Measurements from ENCODE around the gene MSTO1. TPM values are rescaled to one million over a fixed set of nuclear protein-coding genes. Genes with fewer than 3 reads are reported as not detected.
"Not testable (repeated sequence)": the region's sequence is repeated elsewhere in the genome, so short reads cannot be mapped to it uniquely, and the experiment has no call there.

The MSTO1 gene
- total RNA-seq, 1 donor from 2014 or later = 18.9 TPM

DNA sequence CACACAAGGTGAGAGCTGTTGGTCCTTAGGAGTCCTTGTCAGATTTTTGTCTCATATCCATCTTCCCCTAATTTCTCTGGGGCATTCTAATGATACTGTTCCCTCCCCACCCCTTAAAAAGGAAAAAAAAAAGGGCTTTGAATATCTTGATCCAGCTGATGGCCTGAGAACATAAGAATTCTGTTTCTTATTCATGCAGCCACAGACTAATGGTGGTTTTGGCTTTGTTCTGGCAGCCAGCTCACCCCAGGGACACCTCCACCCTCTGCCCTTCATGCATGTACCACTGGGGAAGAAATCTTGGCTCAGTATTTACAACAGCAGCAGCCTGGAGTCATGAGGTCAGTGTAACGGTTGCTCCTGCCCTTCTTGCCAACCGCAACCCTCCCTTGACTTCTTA, 3.2 kb downstream of the MSTO1 start:
- peak; percentile 33 for DNase-seq (ENCODE audit: low read depth)

DNA sequence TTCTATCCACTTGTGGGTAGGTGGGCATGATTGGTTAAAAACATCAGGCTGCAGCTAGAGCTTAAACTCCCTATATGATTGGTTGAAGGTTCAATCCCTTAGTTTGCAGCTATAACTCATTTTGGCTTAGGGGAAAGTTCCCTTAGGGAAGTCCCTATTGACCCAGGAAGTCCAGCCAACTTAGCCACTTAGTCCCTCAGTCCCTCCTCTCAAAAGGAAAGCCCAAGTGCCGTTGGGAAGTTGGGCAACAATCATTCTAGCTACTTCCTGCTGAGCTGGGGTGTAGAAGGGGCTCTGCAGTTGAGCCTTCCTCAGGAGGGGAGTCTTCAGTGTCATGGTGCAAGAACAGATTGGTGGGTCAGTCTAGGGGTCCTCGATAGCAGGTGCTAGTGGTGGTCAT, 12.2 kb downstream of the MSTO1 start:
- DNase-seq (ENCODE audit: low read depth) = no peak

DNA sequence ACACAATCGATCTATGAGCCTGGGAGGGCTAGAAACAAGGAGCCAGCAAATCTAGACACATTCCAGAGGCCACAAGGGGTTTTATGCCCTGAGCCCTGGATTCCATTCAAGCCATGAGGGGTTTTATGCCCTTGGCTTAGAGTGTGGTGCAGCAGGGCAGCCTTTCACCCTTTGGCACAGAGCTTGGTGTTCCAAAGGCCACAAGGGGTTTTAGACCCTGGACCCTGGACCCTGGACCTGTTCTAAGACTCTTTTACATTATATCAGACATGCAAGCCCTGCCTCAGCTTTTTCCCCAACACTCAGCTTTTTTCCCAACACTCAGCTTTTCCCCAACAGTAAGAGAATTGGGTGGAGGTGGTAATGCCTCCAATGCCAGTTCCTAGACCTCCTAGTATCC, 13.3 kb downstream of the MSTO1 start:
- no peak for DNase-seq (ENCODE audit: low read depth)

DNA sequence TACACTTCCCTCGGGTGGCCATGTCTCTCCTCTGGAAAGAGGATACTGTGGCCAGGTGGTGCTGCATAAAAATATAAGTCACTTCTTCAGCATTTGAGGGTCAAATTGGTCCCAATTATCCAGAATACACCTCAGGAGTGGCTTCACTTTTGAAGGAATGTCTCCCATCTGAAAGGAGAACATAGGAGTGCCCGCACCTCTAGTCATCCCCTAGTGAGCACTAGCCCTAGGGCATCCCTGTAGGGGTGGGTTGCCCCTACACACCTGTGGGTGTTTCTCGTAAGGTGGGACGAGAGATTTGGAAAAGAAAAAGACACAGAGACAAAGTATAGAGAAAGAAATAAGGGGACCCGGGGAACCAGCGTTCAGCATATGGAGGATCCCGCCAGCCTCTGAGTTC, 16.4 kb downstream of the MSTO1 start:
- DNase-seq (ENCODE audit: low read depth) = not testable (repeated sequence)

DNA sequence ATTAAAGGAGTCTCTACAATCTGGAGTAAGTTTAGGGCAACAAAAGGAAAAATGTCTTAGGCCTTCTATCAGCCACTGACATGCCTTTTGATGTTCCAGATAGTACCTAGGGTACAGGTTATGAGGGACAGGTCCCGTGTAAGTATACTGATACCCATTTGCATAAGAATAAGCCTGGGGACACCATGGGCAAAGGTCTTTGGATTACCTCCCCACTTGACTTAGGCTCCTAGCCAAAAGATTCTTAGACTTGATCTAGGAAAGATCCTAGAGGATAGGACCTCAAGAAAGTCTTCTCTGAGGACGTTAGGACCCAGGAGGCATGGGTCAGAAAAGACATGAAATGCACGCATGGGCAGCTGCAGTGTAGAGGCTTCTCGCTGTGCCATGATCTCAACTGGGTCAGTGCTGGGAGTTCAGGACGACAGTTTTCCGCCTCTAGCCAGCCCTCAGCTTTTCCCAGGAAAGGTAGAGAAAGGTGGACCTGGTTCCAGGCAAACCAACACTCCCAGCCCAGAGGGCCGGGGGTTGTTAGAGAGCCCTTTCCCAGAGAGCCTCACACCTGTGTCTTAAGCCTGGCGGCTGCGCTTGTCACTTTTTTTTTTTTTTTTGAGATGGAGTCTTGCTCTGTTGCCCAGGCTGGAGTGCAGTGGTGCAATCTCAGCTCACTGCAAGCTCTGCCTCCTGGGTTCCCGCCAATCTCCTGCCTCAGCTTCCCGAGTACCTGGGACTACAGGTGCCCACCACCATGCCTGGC, 26.6 kb downstream of the MSTO1 start:
- DNase-seq (ENCODE audit: low read depth) = no peak

DNA sequence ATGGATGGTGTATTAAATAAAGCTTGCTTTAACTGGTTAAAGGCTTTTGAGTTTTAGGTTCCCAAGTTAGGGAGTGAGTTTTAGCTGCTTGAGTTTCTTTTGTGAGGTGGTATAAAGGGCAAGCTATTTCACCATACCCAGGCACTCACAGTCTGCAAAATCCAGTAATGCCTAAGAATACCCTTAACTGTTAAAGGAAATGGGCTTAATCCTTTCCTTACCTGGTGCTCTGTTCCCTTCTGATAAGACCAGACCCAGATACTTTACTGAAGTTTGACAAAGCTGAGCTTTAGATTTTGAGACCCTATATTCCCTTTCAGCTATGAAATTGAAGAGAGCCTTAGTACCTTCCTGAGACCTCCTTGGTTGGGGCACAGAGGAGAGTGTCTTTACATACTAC, 30.3 kb downstream of the MSTO1 start:
- DNase-seq (ENCODE audit: low read depth) = no peak

DNA sequence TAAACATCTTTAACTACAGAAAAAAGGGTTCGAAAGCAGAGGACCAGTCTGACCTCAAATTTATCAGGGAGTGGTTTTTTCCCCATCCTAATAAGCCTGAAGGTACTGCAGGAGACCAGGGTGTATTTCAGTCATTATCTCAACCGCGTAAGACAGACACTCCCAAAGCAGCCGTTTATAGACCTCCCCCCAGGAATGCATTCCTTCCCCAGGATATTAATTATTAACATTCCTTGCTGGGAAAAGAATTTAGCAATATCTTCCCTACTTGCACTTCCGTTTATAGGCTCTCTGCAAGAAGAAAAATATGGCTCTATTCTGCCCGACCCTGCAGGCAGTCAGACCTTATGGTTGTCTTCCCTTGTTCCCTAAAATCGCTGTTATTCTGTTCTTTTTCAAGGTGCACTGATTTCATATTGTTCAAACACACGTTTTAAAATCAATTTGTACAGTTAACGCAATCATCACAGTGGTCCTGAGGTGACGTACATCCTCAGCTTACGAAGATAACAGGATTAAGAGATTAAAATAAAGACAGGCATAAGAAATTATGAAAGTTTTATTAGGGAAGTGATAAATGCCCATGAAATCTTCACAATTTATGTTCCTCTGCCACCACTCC, 32.7 kb downstream of the MSTO1 start:
- not testable (repeated sequence) for DNase-seq (ENCODE audit: low read depth)

DNA sequence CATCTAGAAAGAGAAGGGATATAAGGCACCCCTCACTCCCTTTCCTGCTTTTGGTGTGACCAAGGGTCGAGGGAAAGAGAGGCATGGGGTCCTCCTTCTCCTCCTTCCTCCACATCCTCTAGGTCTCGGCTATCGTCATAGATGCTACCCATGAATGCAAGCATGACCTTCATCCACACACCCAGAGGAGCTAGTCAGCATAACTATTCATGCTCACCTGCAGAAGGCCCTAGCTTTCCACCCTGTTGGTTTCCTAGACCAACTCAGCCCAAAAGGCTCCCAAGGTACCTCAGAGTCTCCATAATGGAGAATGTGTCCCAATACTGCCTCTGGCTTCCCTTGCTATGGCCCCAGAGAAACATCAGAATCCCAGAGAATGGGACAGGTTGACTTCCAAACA, 33.2 kb downstream of the MSTO1 start:
- DNase-seq (ENCODE audit: low read depth) = no peak

DNA sequence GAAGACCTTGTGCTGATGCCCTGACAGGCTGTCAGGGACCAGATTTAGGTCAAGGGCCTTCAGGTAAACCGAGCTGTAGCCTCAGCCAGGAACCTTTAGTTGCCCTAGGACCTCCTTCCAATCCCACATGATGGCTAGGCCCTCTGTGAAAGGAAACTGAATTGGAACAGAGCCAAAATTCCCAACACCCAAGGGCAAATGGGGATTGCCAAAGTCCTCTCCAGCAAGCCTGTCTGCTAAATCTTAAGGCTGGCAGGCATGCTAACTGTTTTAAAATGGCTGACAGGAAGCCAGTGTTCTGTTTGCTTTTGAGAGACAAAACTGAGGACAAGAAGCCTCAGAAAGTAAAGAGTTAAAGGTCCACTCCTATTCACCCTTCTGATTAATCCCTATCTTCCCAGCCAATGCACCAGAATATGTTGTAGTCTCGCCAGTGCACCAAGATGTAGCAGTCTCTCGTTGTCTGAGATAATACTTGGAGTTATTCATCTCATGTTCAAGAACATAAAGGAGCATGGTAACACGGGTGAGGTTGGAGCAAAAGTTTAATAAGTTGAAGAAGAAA, 35.1 kb downstream of the MSTO1 start:
- no peak for DNase-seq (ENCODE audit: low read depth)

DNA sequence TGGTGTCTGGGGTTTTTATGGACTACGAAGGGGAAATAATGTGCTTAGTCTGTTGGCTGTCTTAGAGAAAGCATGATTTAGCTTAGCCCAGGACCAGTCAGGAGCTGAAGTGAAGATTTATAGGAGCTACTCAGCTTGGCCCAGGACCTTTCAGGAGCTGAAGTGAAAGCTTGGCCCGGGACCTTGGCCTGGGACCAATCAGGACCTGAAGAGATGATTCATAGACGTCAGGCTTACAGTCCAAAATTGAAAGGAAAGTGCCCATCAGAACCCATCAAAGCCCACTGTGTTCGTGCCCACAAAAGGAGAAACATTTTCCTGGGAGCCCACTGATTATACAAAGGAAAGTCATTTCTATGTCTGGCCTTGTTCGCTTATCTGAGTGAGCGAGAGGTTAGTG, 35.6 kb downstream of the MSTO1 start:
- DNase-seq (ENCODE audit: low read depth) = no peak

DNA sequence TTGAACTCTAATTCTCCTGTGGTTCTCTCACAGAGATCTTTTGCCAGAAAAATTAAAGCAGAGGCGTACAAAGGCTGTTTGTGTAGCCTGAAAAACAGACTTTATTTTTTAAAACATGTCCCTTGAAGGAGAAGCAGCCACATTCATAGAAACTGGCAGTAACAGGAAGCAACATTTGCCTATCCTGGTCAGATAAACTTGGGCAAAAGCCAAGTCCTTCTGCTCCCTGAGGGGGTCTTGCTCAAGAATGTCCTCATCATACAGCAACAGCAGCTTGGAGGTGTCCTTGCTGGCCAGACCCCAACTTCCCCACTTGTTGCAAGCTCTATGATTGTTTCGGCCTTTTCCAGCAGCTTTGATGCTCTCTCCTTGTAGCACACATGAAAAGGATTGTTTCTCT, 36.3 kb downstream of the MSTO1 start:
- no peak for DNase-seq (ENCODE audit: low read depth)

DNA sequence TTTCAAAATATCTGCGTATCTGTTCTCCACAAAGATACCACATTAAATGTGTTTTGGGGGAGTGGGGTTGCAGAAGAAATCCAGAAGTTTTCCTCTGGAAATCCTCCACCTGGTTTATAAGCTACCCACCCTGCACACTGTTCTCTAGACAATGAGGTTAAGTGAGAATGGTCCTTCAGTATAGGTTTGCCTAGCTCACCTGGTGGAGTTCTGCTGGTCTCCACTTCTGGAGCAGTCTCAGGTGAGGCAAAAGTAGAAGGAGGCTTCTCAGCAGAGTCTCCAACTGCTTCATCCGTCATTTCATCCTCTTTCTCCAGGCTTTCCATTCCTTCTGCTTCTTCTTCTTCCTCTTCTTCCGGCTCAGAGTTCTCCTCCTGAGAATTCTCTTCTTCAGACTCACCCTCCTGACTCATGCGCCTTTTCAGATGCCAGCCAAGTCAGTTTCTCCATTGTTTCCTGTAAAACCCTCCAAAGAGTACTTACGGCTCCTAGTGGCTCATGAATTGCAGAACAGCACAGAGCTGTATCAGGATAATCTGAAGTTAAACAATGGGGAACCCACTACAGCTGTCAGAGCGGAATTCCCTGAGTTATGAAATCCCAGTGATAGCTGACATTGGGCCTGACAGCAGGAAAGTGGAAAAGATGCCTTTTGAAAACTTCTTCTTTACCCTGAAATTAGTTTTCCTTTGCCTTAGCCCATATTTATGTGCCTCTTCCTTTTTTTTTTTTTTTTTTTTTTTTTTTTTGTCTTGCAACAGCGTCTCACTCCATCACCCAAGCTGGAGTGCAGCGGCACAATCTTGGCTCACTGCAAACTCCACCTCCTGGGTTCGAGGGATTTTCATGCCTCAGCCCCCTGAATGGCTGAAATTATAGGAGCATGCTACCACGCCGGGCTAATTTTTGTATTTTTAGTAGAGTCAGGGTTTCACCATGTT, 38.5 kb downstream of the MSTO1 start:
- peak; percentile 87 for DNase-seq (ENCODE audit: low read depth)

DNA sequence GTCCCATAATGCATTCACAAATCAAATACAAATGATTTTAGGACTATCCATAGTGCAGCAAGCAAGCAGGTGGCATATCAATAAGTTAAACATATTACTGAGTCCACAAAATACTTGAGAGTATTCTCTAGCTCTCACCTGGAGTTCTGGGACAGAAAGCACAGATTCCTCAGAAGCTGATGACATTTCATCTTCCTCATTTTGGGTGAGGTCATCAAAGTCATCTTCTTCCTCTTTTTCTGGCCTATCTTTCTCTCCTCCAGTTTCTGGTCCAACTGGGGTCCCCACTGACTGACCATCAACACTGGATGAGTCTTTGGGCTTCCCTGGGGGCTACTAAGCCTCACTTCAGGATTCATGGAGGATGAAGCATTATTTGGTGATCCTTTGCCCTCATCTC, 39.7 kb downstream of the MSTO1 start:
- DNase-seq (ENCODE audit: low read depth) = no peak

DNA sequence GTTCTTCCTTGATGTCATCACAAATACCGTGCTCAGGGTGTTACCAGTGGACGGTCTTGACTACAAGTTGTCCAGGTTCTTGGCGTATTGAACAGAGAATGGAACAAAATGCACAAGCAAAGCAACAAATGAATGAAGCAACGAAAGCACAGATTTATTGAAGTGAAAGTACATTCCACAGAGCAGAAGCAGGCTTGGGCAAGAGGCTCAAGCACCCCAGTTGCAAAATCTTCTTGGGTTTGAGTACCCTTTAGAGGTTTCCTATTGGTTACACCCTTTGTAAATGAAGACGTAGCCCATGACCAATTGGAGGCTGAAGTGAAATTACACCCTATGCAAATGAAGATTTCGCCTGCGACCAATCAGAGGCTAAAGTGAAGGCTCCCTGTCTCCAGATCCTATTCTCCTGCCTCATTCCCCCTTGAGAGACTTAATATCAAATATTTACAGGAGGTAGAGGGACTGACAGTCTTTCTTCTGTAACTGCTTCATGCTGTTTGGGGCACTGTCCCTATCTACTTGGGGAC, 40.3 kb downstream of the MSTO1 start:
- no peak for DNase-seq (ENCODE audit: low read depth)

DNA sequence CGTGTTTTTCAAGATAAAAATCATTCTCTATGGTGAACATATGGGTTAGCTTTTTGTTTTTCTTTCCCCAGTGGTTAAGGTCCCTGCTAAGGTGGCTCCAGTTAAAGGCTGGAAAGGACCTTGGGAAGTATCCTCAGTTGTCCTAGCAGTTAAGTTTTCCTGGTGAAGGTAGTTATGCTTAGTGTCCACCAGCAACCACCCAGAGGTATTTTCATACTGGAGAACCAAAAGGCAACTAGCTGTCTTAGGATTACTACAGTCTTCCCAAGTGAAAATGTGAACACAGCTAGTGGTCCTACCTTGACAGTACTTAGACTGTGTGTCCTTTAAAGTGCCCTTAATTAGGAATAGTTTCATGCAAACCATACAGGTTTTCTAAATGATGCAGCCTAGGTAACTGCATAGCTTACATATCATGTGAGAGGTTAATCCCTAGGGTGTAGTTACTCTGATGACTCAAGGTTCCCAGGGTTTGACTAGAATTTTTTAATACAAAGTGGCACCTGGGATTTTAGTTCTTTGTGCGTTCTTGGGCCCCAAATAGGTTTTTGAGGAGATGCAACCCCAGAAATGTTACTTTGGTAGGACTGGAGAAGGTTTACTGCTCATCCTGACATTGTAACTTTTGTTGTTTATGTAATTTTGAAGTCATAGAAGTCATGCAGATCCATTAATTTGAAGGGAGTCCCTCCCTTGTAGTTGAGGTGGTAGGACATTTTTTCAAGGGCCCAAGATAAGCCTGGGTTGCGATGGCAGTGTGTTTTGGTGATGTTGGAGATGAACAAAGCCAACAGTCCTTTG, 42.0 kb downstream of the MSTO1 start:
- no peak for DNase-seq (ENCODE audit: low read depth)

DNA sequence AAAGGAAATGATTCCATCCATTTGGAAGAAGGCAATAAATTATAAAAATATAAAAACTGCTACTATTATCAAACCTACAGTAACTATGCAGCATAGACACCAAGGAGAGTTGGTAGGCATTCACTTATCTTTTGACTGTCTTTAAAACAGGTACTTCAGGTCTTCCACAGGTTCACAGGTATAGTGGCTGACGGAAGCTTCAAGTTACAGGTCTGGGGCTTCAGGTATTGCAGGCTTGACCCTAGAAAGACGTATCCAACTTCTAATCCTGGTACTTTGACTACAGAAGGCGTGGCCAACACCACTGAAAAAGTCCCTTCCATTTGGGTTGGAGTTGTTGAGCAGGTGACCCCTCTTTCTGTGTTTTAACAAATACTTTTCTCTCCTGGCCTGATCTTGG, 42.9 kb downstream of the MSTO1 start:
- DNase-seq (ENCODE audit: low read depth) = no peak

DNA sequence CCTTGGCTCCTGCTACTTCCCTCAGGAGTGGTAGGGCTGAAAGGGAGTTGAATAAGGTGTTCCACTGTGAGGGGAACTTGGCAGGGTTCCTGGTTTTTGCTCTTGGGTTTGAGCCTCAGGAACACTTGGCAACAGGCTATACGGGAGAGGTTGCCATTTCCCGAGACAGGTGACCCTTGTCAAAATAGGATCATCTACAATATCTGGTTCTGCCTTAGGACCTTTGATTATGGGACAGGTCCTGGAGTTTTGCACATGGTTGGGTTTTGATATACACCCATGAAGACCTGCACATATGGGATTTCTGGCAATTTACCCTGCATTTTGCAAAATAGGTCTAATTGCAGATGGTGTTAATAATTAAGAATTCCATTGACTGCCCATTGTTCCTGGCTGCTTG, 47.4 kb downstream of the MSTO1 start:
- DNase-seq (ENCODE audit: low read depth) = no peak

DNA sequence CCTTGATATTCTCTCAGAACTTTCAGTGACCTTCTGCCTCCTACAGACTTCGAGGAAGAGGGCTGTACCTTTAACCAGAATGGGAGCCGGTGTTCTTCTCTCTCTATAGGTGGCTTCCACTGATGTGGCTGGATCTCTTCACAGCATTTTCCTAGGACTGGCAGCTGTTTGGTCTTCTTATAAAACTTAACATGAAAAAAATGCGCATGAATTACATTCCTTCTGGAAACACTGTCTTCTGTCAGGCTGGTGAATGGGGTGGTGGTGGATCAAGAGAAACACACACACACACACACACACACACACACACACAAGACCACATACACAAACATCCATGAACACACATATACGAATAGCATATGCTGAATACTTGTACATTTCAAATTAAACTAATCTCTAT, 51.2 kb downstream of the MSTO1 start:
- not testable (repeated sequence) for DNase-seq (ENCODE audit: low read depth)

Measured in myocyte (in vitro differentiated cells).